A549 treated with dexamethasone at 1 μM for 4 hours (cell line): ENCODE measurements around the gene HUWE1. TPM values are rescaled to one million over a fixed set of nuclear protein-coding genes. Genes with fewer than 3 reads are reported as not detected.

ENCODE experiments used
- total RNA-seq: library from RNA; stranded (reverse); fragments of 200-300 nt; extraction: Qiagen RNA extraction; gene quantifications from 5 replicates; pipeline ENCODE4 v1.2.3, GENCODE V29; 2022

HUWE1 gene
- total RNA-seq, result 54.8 to 91.1 TPM (median 85.1 TPM) in 5 replicates

GRCh38 chrX:53686151-53686885 is at the start of gene HUWE1:
HUWE1 (minus strand) TSS chrX:53686719; CDS start chrX:53654107, 32,612 bp downstream.

